Neural progenitor cell (in vitro differentiated cells): ENCODE measurements around the gene ANGPTL5.

Experiments
- CTCF ChIP-seq: fragments of 200-600 bp; sonication (generic); IDR thresholded peaks from 2 replicates; pipeline ENCODE4 v1.5.1; 2017; ENCODE audit warnings: antibody characterized with exemption, mild to moderate bottlenecking
- EZH2 ChIP-seq: fragments of 200-600 bp; sonication (generic); IDR thresholded peaks from 2 replicates; pipeline ENCODE4 v1.6.1; 2017; ENCODE audit warnings: antibody characterized with exemption, mild to moderate bottlenecking, moderate library complexity
- EZH2phosphoT487 ChIP-seq: fragments of 200-600 bp; sonication (generic); IDR thresholded peaks from 2 replicates; pipeline ENCODE4 v1.6.1; 2017; ENCODE audit warnings: antibody characterized with exemption

GRCh38 chr11:101955701-101956100 lies 39.4 kb upstream of the ANGPTL5 start:
- TF ChIP-seq EZH2 (no peak), CTCF (no peak), EZH2phosphoT487 (no peak)
